Muscle layer of duodenum (tissue), 2 donors: ENCODE results near the gene CCK.

ENCODE experiments used
- H3K27ac ChIP-seq: one replicate; pipeline ENCODE4 v1.7.0; 2013; ENCODE audit warnings: mild to moderate bottlenecking, low read length
- H3K27me3 ChIP-seq: one replicate; pipeline ENCODE4 v1.7.0; 2013; ENCODE audit warnings: low read depth, mild to moderate bottlenecking, control low read depth, low read length
- H3K36me3 ChIP-seq, 2 donors: one replicate each; pipeline ENCODE4 v1.7.0; 2013; ENCODE audit warnings: low read length in 2 of 2, control low read depth in 1 of 2, mild to moderate bottlenecking in 1 of 2; ENCODE audit not compliant: insufficient read depth in 2 of 2, control insufficient read depth in 1 of 2
- H3K4me1 ChIP-seq, 2 donors: one replicate each; pipeline ENCODE4 v1.7.0; 2013; ENCODE audit warnings: low read length in 2 of 2, mild to moderate bottlenecking in 2 of 2, control low read depth in 1 of 2, moderate library complexity in 1 of 2; ENCODE audit not compliant: insufficient read depth in 2 of 2, control insufficient read depth in 1 of 2
- H3K4me3 ChIP-seq, 2 donors: one replicate each; pipeline ENCODE4 v1.7.0; 2013; ENCODE audit warnings: low read length in 2 of 2, low read depth in 1 of 2, mild to moderate bottlenecking in 1 of 2
- H3K9me3 ChIP-seq, 2 donors: one replicate each; pipeline ENCODE4 v1.7.0; 2013; ENCODE audit warnings: low read length in 2 of 2, control low read depth in 1 of 2, mild to moderate bottlenecking in 1 of 2; ENCODE audit not compliant: control insufficient read depth in 1 of 2
- donor health status: healthy.

The CCK gene

DNA sequence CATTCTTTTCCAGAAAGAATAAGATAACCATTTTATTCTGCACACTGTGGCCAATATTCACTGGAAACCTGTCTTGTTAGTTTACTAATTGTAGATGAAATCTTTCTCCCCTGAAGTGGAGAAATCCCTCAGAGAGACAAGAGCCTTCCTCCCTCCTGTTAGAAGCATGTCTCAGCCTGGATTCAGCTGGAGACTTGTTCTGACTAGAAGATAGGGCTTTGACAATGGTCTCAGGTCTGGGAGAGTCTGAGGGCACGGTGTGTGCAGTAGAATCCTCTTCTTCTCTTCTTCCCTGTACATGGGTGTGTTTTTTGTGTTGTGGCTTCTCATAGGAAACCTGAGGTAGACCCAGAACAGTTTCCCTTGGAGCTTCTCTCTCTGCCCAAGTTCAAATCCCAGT lies 19.9 kb downstream of the CCK start:
- Histone ChIP-seq H3K27me3 (peaks cover 7% of the 10 kb centered on the region), H3K4me3 (no peak overlapping the region), H3K4me1 (no peaks in the 10 kb centered on the region), H3K36me3 (no peaks in the 10 kb centered on the region), H3K27ac (no peak overlapping the region), H3K9me3 (no peaks in the 10 kb centered on the region)

DNA sequence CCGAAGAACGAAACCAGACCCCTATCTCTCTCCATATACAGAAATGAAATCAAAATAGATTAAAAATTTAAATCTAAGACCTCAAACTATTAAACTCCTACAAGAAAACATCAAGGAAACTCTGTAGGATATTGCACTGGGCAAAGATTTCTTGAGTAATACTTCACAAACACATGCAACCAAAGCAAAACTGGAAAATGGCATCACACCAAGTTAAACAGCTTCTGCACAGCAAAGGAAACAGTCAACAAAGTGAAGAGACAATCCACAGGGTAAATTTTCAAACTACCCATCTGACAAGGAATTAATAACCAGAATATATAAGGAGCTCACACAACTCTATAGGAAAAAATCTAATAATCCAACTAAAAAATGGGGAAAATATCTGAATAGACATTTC lies 29.4 kb downstream of the CCK start:
- Histone ChIP-seq H3K36me3 (no peaks in the 10 kb centered on the region), H3K9me3 (peaks cover 3 to 8% of the 10 kb centered on the region in 2 donors), H3K4me1 (no peaks in the 10 kb centered on the region), H3K27ac (no peak overlapping the region), H3K4me3 (no peak overlapping the region), H3K27me3 (no peaks in the 10 kb centered on the region)

DNA sequence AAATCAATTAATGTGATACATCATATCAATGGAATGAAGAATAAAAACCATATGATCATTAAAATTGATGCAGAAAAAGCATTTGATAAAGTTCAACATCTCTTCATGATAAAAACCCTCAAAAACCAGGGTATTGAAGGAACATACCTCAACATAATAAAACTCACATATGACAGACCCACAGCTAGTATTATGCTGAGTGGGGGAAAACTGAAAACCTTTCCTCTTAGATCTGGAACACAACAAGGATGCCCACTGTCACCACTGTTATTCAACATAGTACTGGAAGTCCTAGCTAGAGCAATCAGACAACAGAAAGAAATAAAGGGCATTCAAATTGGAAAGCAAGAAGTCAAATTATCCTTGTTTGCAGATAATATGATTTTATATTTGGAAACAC lies 30.5 kb downstream of the CCK start:
- Histone ChIP-seq H3K9me3 (peaks cover 3 to 8% of the 10 kb centered on the region in 2 donors), H3K4me1 (no peaks in the 10 kb centered on the region), H3K27ac (no peak overlapping the region), H3K4me3 (no peak overlapping the region), H3K27me3 (no peaks in the 10 kb centered on the region), H3K36me3 (no peaks in the 10 kb centered on the region)

DNA sequence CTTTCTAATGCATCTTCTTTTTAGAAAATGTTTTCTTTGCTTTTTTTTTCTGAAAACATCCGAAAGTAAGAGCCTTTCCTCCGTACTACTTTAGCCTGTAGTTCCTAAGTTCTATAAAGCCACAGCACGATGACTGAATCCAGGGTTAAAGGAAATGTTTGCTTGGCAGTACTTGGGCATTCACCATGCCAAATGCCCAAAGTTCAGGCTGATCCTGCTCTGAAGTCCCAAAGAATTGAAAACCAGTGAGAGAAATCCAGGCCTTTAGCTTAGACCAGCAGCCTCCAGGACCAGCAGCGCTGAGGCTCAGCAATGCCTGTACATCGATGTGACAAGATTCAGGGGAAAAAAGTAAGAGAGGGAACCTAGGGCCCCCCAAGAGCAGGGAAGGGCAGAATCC lies 35.1 kb downstream of the CCK start:
- H3K27me3 ChIP-seq, result no peaks in the 10 kb centered on the region
- H3K36me3 ChIP-seq, result peaks cover 0 to 4% of the 10 kb centered on the region in 2 donors
- H3K27ac ChIP-seq, result no peak overlapping the region
- H3K9me3 ChIP-seq, result no peaks in the 10 kb centered on the region
- no peak overlapping the region for H3K4me3 ChIP-seq
- no peaks in the 10 kb centered on the region for H3K4me1 ChIP-seq

DNA sequence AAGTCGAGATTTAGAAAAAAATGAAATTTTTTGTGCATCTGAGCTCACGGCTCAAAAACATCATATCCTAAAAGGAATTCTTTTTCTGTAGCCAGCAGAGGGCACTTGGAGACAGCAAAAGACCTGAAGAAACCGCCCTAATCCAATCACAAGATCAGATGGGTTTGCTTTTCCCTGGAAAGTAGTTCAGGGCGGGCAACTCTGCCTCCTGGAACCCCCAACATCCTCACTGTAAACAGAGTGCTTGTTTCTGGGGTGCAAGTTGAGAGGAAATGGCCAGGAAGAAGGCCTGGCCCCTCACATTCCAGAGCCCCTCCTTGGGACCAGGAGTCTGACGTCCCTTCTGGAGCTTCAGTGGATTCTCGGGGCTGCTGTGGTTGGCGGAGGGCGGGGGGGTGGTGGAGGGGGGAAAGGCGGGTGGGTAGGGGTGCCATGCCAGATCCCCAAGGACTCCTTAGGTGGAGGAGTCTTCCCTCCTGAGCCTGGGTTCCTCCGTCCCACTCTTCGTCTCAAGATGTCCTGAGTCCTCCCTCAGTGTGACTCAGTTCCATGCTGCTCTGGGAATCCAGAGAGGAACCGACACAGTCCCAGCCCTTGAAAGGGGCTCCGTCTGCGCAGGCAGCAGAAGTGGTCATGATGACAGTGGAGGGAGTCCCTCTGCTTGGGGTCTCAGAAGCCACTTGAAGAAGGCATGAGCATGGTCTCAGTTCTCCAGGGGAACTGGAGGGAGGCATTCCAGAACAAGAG lies 35.9 kb downstream of the CCK start:
- Histone ChIP-seq H3K9me3 (no peaks in the 10 kb centered on the region), H3K4me3 (no peak overlapping the region), H3K27me3 (no peaks in the 10 kb centered on the region), H3K27ac (no peak overlapping the region), H3K36me3 (peaks cover 0 to 9% of the 10 kb centered on the region in 2 donors), H3K4me1 (no peaks in the 10 kb centered on the region)

DNA sequence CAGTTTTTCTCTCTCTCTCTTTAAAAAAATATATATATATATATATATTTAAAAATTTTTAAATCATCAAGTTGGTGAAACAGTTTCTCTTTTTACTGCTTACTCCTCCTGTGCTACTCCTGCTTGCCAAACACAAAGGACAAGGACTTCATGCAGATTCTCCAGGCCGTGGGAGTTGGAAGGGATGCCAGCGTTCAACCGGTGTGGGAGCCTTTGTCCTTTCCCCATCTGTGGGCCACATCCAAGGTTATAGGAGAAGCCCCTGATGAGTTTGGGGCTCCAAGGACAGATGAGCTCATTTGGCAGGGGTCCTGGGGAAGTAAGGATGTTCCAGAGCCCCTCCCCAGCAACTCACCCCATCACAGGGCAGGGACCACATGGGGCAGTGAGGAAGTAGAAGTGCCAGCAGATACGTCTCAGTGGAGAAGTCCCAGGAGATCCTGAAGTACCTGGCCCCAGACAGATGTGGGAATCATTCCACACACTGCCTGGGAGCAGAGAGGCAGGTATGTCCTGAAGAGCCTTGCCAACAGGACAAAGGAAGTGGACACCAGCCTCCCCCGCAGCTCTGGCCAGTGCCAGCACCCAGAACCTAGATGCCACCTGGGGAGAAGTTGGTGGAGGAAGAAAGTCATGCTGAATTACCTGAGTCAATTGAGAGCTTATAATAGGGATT lies 36.6 kb downstream of the CCK start:
- no peak overlapping the region for H3K27ac ChIP-seq

DNA sequence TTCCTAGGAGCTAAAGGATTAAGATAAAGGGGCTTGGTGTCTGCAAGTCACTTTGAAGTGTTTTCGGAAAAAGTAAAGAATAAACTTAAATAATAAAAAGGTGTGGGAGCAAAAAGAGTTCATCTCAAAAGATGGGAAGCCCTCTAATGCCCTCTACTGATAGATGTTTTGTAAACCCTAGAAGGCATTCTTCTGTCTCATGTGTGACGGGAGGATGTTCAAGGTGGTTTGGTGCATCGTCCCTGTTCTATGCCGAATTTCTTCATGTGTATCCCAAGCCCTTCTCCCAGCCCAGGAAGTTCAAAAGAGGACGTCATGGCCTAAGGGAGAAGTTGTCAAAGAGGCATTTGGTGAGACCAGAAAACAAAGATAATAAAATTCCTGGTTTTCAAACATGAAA lies 37.2 kb downstream of the CCK start:
- no peak overlapping the region for H3K4me3 ChIP-seq
- H3K27ac ChIP-seq, result no peak overlapping the region
- H3K4me1 ChIP-seq, result no peaks in the 10 kb centered on the region

More for the DNA sequence above, 36.6 kb downstream of the CCK start:
- H3K9me3 ChIP-seq, result no peaks in the 10 kb centered on the region
- peaks cover 3 to 9% of the 10 kb centered on the region in 2 donors for H3K36me3 ChIP-seq
- no peaks in the 10 kb centered on the region for H3K4me1 ChIP-seq
- H3K4me3 ChIP-seq, result no peak overlapping the region
- H3K27me3 ChIP-seq, result no peaks in the 10 kb centered on the region

DNA sequence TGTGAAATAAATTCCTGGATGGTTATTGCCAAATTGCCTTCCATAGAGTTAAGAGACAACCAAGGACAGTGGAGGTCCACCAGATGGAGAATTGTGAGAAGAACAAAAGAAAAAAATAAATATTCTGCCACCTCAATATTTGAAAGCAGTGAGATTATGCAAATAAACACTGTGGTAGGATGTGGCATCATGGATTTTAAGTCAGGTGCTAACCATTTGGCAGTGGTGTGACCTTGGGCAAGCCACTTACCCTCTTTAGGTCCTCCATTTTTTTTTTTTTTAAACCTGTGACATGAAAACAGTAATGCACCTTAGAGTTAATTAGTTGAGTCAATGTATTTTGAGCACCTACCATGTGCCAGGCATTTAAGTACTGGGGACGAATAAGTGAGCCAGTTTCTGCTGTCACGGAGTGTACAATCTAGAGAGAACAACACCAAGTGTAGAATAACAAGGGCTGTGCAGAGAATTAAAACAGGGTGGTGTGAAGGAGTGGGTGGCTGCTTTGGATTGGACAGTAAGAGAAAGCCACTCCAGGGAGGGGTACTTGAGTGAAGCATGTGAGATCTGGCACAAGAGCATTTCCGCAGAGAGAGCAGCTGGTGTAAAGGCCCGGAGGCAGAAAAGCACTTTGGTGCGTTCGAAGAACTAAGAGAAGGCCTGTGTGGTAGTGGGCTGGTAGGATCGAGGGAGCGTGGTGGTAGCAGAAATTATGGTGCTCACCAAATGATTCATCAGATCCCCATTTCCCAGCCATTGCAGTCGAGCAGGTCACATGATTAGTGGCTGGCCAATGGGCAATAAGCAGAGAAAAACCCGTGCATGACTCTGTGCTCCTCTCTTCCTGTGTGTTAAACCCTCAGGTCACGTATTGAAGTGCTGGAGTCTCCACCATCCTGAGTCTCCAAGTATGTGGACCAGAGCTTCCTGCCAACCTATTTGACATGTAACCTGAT lies 39.2 kb downstream of the CCK start:
- H3K27ac ChIP-seq, result no peak overlapping the region
- H3K9me3 ChIP-seq, result no peaks in the 10 kb centered on the region
- H3K36me3 ChIP-seq, result peaks cover 23 to 34% of the 10 kb centered on the region in 2 donors
- H3K27me3 ChIP-seq, result no peaks in the 10 kb centered on the region
- H3K4me3 ChIP-seq, result no peak overlapping the region
- no peaks in the 10 kb centered on the region for H3K4me1 ChIP-seq

More for the DNA sequence above, 37.2 kb downstream of the CCK start:
- Histone ChIP-seq H3K9me3 (no peaks in the 10 kb centered on the region), H3K36me3 (peaks cover 9 to 14% of the 10 kb centered on the region in 2 donors), H3K27me3 (no peaks in the 10 kb centered on the region)

DNA sequence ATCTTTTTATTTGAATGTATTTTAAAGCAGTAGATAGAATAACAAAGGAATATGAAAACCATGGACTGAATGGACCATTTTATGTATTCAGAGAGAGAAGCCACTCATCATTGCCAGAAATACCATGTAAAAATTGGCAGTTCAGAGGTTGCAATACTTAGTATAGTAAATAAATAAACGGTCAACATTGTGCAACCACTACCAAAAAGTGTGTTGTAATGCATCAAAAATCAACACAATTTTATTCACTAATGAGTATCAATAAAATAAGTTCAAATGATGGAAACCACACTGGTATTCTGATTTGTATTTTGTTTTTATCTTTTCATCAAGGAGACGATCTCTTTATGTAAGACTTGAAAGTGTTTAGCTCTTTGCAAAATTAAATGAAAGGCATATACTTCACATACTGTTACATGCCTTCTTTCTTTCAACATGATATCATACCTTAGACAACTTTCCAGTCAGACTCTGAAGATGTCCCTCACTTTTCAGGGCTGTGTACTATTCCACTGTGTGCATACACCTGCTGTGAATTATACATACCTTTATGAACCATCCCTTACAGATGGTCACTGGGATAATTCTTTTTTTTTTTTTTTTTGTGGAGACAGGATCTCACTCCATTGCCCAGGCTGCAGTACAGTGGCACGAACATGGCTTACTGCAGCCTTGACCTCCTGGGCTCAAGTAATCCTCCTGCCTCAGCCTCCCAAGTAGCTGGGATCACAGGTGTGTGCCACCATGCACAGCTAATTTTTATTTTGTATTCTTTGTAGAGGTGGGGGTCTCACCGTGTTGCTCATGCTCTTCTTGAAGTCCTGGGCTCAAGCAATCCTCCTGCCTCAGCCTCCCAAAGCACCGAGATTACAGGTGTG lies 40.3 kb downstream of the CCK start:
- H3K9me3 ChIP-seq, result no peaks in the 10 kb centered on the region
- peaks cover 26 to 41% of the 10 kb centered on the region in 2 donors for H3K36me3 ChIP-seq
- no peak overlapping the region for H3K27ac ChIP-seq
- no peaks in the 10 kb centered on the region for H3K4me1 ChIP-seq
- no peaks in the 10 kb centered on the region for H3K27me3 ChIP-seq
- no peak overlapping the region for H3K4me3 ChIP-seq

DNA sequence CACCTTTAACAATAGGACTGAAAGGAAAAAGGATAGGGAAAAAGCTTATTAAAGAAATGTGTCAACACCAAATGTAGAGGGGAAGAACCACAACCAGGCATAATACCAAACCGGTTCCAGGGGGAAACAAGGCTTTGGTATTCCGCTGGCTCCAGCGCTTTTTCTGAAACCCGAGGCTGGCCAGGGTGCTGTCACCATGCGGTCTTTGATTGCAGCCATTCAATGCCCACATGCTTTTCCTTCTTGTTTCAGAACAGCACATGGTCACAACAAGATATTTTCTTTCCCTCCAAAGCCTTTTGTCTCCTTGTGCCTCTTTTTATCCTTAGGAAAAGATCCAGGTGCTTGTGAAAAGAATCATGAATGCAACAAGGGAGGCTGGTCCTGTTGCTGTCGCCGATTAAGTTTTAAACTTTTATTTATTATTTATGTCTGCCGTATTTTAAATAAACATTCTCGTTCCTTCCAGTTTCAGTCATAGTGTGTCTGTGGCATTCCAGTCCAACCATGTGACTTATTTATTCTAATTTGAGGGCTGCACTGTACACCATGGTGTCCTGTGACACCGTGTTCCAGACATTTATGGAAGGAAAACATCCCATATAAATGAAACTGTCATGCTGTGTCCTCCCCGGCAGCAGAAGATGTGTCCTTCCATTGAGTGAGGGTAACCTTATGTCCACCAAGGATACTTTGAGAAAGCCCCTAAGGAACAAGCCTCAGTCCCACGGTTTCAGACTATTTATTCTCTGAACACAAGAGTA lies 41.1 kb downstream of the CCK start:
- H3K27ac ChIP-seq, result no peak overlapping the region

More for the DNA sequence above, 41.1 kb downstream of the CCK start:
- H3K4me3 ChIP-seq, result no peak overlapping the region
- peaks cover 32 to 49% of the 10 kb centered on the region in 2 donors for H3K36me3 ChIP-seq
- no peaks in the 10 kb centered on the region for H3K9me3 ChIP-seq
- no peaks in the 10 kb centered on the region for H3K27me3 ChIP-seq
- H3K4me1 ChIP-seq, result no peaks in the 10 kb centered on the region
